GM21737 (cell line): ENCODE data around the gene IGF1R.

Experiments used
- ATAC-seq: cut with Tn5 transposase; IDR thresholded peaks from one replicate; pipeline ENCODE4 v1.9.1; 2021; ENCODE audit warnings: mild to moderate bottlenecking, moderate library complexity; ENCODE audit not compliant: unreplicated experiment

IGF1R gene

GRCh38 chr15:98813951-98814350, 165.6 kb downstream of the IGF1R start:
- no peak for ATAC-seq

DNA sequence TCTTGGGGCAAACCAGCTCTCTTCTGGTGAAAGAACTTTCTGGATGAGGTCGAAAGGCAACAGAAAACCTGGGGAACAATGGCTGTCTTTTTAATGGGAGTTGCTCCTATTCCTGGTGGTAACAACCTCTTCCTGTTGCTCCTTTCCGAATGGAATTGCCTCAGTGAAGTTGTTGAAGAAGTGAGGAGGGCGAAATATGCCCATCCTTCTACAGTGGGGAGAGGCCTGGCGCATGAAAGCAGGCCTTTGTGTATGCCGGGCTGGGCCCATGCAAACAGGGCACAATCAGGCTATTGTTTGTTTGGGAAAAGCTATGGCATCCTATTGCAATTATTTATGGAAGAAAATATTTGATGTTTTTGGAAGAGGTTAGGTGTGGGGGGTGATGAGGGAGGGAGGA, 166.9 kb downstream of the IGF1R start:
- ATAC-seq, result no peak

DNA sequence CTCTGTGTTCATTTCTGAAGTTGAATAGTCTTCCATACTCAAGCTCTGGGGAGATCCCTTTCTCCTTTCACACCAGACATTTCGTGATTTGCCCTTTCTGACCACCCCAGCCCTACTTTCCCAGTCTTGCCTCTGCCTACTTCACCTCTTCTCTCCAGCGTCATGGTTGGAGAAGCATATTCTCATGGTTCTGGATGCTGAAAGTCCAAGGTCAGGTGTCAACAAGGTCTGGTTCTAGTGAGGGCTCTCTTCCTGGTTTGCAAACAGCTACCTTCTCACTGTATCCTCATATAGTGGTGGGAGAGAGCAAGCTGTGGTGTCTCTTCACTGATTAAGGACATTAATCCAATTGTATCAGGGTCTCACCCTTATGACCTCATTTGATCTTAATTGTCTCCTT, 169.4 kb downstream of the IGF1R start:
- ATAC-seq, result no peak

DNA sequence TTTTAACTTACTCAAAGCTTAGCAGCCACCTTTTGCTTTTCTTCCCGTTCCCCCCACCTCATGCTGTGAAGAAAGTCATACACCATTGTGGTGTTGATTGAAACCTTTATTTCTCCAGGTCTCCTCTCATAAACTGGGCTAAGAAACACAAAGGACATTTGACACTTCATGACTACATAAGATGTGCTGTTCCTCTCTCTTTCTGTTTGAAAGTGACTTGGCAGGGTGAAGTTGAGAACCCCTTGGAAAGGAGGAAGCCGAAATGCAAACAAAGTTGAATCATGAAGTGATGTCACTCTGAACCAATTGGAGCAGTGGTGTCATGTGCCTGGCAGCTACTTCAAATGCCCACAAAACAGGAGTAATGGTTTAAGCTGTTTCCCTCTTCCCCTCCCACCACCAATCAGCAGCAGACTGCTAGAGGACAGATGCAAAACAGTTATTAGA, 174.7 kb downstream of the IGF1R start:
- ATAC-seq, result no peak

GRCh38 chr15:98823616-98824015, 175.3 kb downstream of the IGF1R start:
- ATAC-seq, result no peak

- no peak for ATAC-seq
Measured at GRCh38 chr15:98824595-98824994, 176.3 kb downstream of the IGF1R start.

DNA sequence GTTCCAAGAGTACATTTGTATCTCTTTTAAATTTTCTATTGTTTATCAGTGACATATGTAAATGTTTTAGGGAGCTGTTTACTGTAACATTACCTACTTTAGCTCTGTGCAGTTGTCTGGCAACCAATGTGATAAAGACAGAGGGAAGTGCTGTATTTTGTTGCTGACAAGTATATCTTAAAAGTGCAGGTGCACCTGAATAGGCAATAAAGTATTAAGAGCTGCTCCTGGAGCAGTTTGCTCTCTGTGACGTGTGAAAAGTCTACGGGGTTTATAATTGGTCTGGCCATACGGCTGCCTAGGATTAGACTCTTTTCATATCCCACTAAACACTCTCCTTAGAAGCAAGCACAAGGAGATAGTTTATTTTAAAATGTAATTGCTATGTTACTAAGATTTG, 178.3 kb downstream of the IGF1R start:
- no peak for ATAC-seq

DNA sequence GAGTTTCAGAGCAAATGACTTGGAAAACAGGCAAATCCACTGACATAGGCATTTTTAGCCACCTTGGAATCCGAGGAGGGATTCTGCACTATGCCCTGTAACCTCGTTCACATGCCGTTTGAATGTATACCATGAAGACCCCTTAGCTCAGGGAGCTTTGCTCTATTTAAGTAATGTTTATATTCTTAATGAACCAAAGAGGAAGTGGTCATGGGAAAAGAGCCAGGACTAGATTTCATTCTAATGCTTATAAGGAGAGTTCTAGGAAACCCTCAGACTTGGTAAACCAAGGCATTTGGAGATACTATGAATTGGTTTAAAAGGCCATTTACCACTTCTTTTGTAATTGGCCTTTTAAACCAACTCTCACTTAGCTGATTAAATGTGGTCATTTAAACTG, 178.9 kb downstream of the IGF1R start:
- ATAC-seq, result no peak

GRCh38 chr15:98830034-98830634, 181.8 kb downstream of the IGF1R start:
- ATAC-seq, result no peak

DNA sequence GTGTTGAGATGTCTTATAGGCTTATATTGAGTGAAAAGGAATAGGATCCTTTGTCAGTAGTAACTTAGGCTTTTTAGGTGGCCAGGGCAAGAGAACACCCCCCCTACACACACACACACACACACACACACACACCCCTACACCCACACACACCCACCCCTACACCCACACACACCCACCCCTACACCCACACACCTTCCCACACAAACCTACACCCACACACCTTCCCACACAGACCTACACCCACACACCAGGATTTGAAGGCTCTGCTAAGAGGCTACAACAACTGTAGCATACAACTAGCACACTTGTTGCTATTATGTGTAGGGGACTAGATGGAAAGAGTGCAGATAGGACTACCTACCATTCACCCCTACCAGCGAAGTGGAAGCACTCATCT, 186.6 kb downstream of the IGF1R start:
- ATAC-seq, result no peak

GRCh38 chr15:98835876-98836275, 187.5 kb downstream of the IGF1R start:
- ATAC-seq, result no peak

GRCh38 chr15:98838387-98839259, 190.3 kb downstream of the IGF1R start:
- no peak for ATAC-seq

GRCh38 chr15:98840053-98840452, 191.7 kb downstream of the IGF1R start:
- no peak for ATAC-seq

- no peak for ATAC-seq
Measured at GRCh38 chr15:98841419-98841970, 193.2 kb downstream of the IGF1R start.

DNA sequence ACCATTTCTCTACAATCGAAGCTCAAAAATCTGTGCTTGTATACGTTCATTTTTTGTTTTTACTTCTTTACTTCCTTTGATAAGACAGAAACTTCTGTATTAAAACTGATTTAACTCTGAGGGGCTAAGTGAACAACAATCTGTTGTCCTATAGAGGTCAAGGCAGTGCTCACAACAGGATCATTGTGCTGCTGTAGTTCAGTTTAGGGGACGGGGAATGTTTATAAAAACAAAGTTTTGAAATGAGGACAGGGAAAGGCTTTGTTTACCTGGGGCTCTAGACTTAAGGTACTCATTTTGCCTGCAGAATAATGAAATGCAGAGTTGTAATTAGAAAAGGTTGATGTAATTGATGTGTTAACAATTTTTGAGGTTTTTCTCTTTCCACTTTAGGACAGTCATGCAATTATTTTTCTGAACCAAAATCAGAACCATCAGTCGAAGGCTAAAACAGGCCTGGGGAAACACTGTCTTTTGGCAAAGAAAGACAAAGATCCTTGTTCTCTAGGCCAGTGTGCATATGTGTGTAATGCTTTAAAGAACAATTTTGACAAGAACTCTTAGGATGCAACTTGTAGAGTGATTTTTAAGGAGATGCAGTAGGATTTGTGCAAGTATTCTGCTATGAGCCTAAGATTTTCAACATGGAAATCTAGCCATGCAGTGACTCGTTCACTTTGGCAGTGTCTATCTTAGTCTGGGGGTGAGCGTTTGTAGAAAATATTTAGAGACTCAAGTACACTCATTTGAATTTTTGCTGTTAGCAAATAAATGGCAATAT, 194.0 kb downstream of the IGF1R start:
- no peak for ATAC-seq

DNA sequence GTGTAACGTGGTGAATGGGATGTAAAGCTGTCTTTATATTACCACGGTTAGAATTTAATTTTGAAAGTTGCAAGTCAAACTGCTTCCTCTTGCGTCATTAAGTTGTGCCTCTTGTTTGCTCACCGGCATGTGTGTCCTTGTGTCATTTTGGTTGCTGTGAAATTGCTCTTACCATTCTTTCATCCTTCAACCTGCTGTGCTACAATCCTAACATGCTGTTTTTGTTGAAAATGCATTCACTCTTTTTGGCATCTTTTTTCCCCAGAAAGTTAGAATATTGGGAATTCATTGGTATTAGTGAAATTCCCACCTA, 194.6 kb downstream of the IGF1R start:
- no peak for ATAC-seq

- ATAC-seq, result no peak
Measured at GRCh38 chr15:98843844-98844243, 195.5 kb downstream of the IGF1R start.

GRCh38 chr15:98844261-98844660, 195.9 kb downstream of the IGF1R start:
- ATAC-seq, result no peak

DNA sequence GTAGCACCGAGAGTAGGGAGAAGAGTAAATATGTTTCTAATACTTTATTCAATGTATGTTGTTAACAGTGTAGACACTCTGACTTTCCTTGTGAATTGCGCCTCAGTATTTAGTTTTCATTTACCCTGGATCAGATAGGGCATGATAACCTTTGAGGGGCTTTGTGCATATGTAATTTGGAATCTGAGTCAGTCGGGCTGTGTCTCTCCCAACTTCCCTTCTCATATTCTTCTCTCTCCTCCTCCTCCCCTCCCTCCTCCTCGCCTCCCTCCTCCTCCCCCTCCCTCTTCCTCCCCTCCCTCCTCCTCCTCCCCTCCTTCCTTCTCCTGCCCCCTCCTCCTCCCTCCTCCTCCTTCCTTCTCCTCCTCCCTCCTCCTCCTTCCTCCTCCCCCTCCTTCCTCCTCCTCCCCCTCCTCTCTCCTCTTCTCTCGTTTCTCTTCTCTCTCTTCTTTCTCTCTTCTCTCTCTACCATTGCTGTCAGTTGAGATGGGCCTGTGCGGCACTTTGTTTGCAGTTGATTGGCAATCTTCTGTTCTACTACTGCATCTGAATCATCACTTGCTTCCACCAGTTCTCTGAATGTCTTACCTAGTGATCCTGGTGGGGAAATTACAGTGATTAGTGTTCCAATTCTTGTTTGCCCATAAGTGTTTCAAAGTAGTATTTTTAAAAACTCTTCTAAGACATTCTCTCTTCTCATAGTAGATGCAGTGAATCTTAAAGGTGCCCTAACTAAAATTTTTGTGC, 197.0 kb downstream of the IGF1R start:
- no peak for ATAC-seq

GRCh38 chr15:98850961-98851572, 202.7 kb downstream of the IGF1R start:
- peak; percentile 41 for ATAC-seq
